ENCODE measurements around the gene TIMM13.
"Not testable (repeated sequence)": the region's sequence is repeated elsewhere in the genome, so short reads cannot be mapped to it uniquely, and the experiment has no call there.

The TIMM13 gene

GRCh38 chr19:2413159-2413558, 14.2 kb downstream of the TIMM13 start:
- no peak for DNase-seq

- no peak for DNase-seq
These were observed 14.9 kb downstream of the TIMM13 start for GRCh38 chr19:2412449-2412848.

GRCh38 chr19:2411709-2412108, 15.7 kb downstream of the TIMM13 start:
- DNase-seq, result no peak

GRCh38 chr19:2410023-2410422, 17.4 kb downstream of the TIMM13 start:
- no peak for DNase-seq

- DNase-seq, result no peak
These were observed 18.0 kb downstream of the TIMM13 start for GRCh38 chr19:2409352-2409912.

GRCh38 chr19:2408247-2408646, 19.1 kb downstream of the TIMM13 start:
- no peak for DNase-seq

GRCh38 chr19:2399582-2399981, 27.8 kb downstream of the TIMM13 start:
- DNase-seq, result no peak

- DNase-seq, result no peak
These were observed 28.6 kb downstream of the TIMM13 start for GRCh38 chr19:2398735-2399305.

- DNase-seq, result not testable (repeated sequence)
These were observed 30.2 kb downstream of the TIMM13 start for GRCh38 chr19:2397173-2397572.

- not testable (repeated sequence) for DNase-seq
These were observed 32.0 kb downstream of the TIMM13 start for GRCh38 chr19:2395293-2395829.

GRCh38 chr19:2394442-2395292, 32.7 kb downstream of the TIMM13 start:
- no peak for DNase-seq

GRCh38 chr19:2394054-2394441, 33.3 kb downstream of the TIMM13 start:
- no peak for DNase-seq

GRCh38 chr19:2392899-2393298, 34.5 kb downstream of the TIMM13 start:
- DNase-seq, result not testable (repeated sequence)

GRCh38 chr19:2392366-2392765, 35.0 kb downstream of the TIMM13 start:
- no peak for DNase-seq

GRCh38 chr19:2391118-2391725, 36.2 kb downstream of the TIMM13 start:
- peak; percentile 74 for DNase-seq

GRCh38 chr19:2389594-2389993, 37.8 kb downstream of the TIMM13 start:
- no peak for DNase-seq

- no peak for DNase-seq
These were observed 39.8 kb downstream of the TIMM13 start for GRCh38 chr19:2387367-2388288.

- no peak for DNase-seq
These were observed 42.2 kb downstream of the TIMM13 start for GRCh38 chr19:2385053-2385721.

- DNase-seq, result no peak
These were observed 44.7 kb downstream of the TIMM13 start for GRCh38 chr19:2382530-2383222.

- peak; percentile 88 for DNase-seq
These were observed 46.1 kb downstream of the TIMM13 start for GRCh38 chr19:2381148-2381820.

Measured in retina (tissue), 1 donor.